Endothelial cell of umbilical vein (primary cell): ENCODE results near the gene GNMT. TPM values are rescaled to one million over a fixed set of nuclear protein-coding genes. Genes with fewer than 3 reads are reported as not detected.

Source experiments
- BruUV-seq: library from RNA; stranded (reverse); fragments of 400-500 nt; replicated peaks from 2 replicates; lab custom pipeline; 2021; lab: Mats Ljungman, UMichigan
- CTCF ChIA-PET: fragments of 300-600, 350-600 bp; sonication (Branson Sonifier 250); formaldehyde crosslinking; loops from one replicate; lab custom pipeline; 2021; ENCODE audit warnings: antibody characterized with exemption, inconsistent platforms; lab: Charles Lee
- POLR2A ChIA-PET: fragments of 300-600, 350-600 bp; sonication (Branson Sonifier 250); formaldehyde crosslinking; loops from one replicate; lab custom pipeline; 2021; ENCODE audit warnings: antibody characterized with exemption, inconsistent platforms; lab: Charles Lee
- DNase-seq: peaks from one replicate; pipeline ENCODE4 v3.0.0-alpha.2; 2011; ENCODE audit warnings: low read depth, low spot score
- FAIRE-seq: peaks from 2 replicates; lab custom pipeline; 2011; peaks lifted over from hg19 to GRCh38; lab: Jason Lieb, UNC
- H2AFZ ChIP-seq: 2 replicates; pipeline ENCODE4 v1.6.0; 2012; ENCODE audit warnings: low read depth, low read length, control low read depth, inconsistent platforms
- H3K27ac ChIP-seq: 2 replicates; pipeline ENCODE4 v1.5.1; 2011; ENCODE audit warnings: low read depth, mild to moderate bottlenecking, control low read depth, low read length, moderate library complexity; ENCODE audit not compliant: insufficient read depth
- H3K27me3 ChIP-seq, 2 experiments: 2 replicates each; pipeline versions ENCODE4 v1.6.0 to v1.6.1; 2011; ENCODE audit warnings: low read length in 2 of 2, mixed read lengths in 1 of 2; ENCODE audit not compliant: control insufficient read depth in 2 of 2, insufficient read depth in 2 of 2
- H3K36me3 ChIP-seq, 2 experiments: 2 replicates in 1 of 2; 3 replicates in 1 of 2; pipeline ENCODE4 v1.5.1; 2011; ENCODE audit warnings: low read length in 2 of 2, mild to moderate bottlenecking in 1 of 2, moderate library complexity in 1 of 2; ENCODE audit not compliant: control insufficient read depth in 2 of 2, insufficient read depth in 2 of 2; ENCODE audit errors: extremely low read depth in 1 of 2
- H3K4me1 ChIP-seq: 3 replicates; pipeline ENCODE4 v1.5.1; 2011; ENCODE audit warnings: mild to moderate bottlenecking, low read length; ENCODE audit not compliant: control insufficient read depth, insufficient read depth; ENCODE audit errors: extremely low read depth
- H3K4me2 ChIP-seq: 2 replicates; pipeline ENCODE4 v1.6.1; 2011; ENCODE audit warnings: low read length, control low read depth, mixed read lengths; ENCODE audit not compliant: insufficient read depth
- H3K4me3 ChIP-seq, 3 experiments: fragments of 200-600 bp in 1 of 3; sonication (generic), shearing (Covaris generic) in 1 of 3; replicated peaks in 1 of 3; 2 replicates each; pipeline ENCODE4 v1.5.1; 2011 to 2016; ENCODE audit warnings: control low read depth in 3 of 3, low read length in 3 of 3, mild to moderate bottlenecking in 2 of 3, inconsistent platforms in 1 of 3, low read depth in 1 of 3, moderate library complexity in 1 of 3; ENCODE audit not compliant: insufficient read depth in 1 of 3
- H3K79me2 ChIP-seq: 2 replicates; pipeline ENCODE4 v1.6.0; 2012; ENCODE audit warnings: low read length, inconsistent platforms; ENCODE audit not compliant: control insufficient read depth, insufficient read depth
- H3K9ac ChIP-seq: replicated peaks from 2 replicates; pipeline ENCODE3; 2011; ENCODE audit warnings: low read length, control low read depth; ENCODE audit not compliant: insufficient read depth; ENCODE audit errors: extremely low read depth
- H3K9me1 ChIP-seq: replicated peaks from 3 replicates; pipeline ENCODE4 v1.6.0; 2011; ENCODE audit warnings: mild to moderate bottlenecking, low read length; ENCODE audit not compliant: control insufficient read depth, insufficient read depth; ENCODE audit errors: extremely low read depth
- H3K9me3 ChIP-seq: replicated peaks from 2 replicates; pipeline ENCODE4 v1.5.1; 2012; ENCODE audit warnings: low read length, inconsistent platforms; ENCODE audit not compliant: control insufficient read depth, insufficient read depth
- H4K20me1 ChIP-seq: replicated peaks from 2 replicates; pipeline ENCODE3; 2011; ENCODE audit warnings: mild to moderate bottlenecking, low read length; ENCODE audit not compliant: control insufficient read depth, insufficient read depth; ENCODE audit errors: extremely low read depth
- POLR2A ChIP-seq: IDR thresholded peaks from 2 replicates; pipeline ENCODE4 v1.6.1; 2012; ENCODE audit warnings: low read depth, mild to moderate bottlenecking, control low read depth, low read length
- dilution Hi-C: fragments of 300-500 bp; cut with MboI; formaldehyde crosslinking; loops from one replicate; pipeline ENCODE4 v1.15.0; 2019; ENCODE audit warnings: low sequenced_read_pairs; ENCODE audit not compliant: extremely low pct_ligation_motif_present
- intact Hi-C: fragments of 100-400 bp; cut with micrococcal nuclease; formaldehyde crosslinking; loops from one replicate; pipeline ENCODE4 v1.10.0; 2022
- polyA plus RNA-seq, 4 experiments: library from polyadenylated mRNA; depleted of rRNA in 3 of 4; stranded (reverse) in 3 of 4; unstranded in 1 of 4; fragments of >200 nt; gene quantifications; 2 replicates each; pipeline versions ENCODE4 v1.2.1 to v1.2.3, GENCODE V29; 2011 to 2012; ENCODE audit warnings: missing spikeins in 1 of 4
- total RNA-seq: library from RNA; stranded (reverse); gene quantifications from 2 replicates; pipeline ENCODE4 v1.2.3, GENCODE V29; 2021
- TF ChIP-seq, protein P1 (sequence below), 2 donors: IDR thresholded peaks; 1 replicate in 1 of 2; 2 replicates in 1 of 2; pipeline ENCODE4 v1.5.1; 2011; ENCODE audit warnings: low read length in 2 of 2, mild to moderate bottlenecking in 2 of 2, moderate library complexity in 2 of 2, control low read depth in 1 of 2, inconsistent platforms in 1 of 2, low read depth in 1 of 2; ENCODE audit not compliant: insufficient read depth in 1 of 2; ENCODE audit errors: extremely low read depth in 1 of 2

GNMT gene
- total and polyA plus RNA-seq, 2 donors (not counting 3 experiments of a cell fraction or from before 2014, with no cell fraction given) = 0.41 to 1.2 TPM

GRCh38 chr6:43013097-43013842 lies 52.7 kb downstream of the GNMT start:
- peaks cover 17% of the 10 kb centered on the region for H3K4me1 ChIP-seq
- H3K9me1 ChIP-seq = no peaks in the 10 kb centered on the region
- H3K9me3 ChIP-seq = no peaks in the 10 kb centered on the region
- H3K36me3 ChIP-seq = peaks cover 10 to 26% of the 10 kb centered on the region in 2 experiments
- H3K9ac ChIP-seq = peak overlapping the region; percentile 49
- peaks cover 34% of the 10 kb centered on the region for H3K79me2 ChIP-seq
- peak overlapping the region; percentile 56 to 87 (median 72) for H3K4me3 ChIP-seq
- intact Hi-C loops (loop anchor here (1.0 to 5.0 kb wide), 2 partner anchors 29 to 51 kb away; partner anchors contain the start of genes GNMT and PPP2R5D), dilution Hi-C loops (no loop called here)
- H4K20me1 ChIP-seq = no peaks in the 10 kb centered on the region
- peak; percentile 21 for FAIRE-seq
- peak overlapping the region; percentile 29 for H3K27ac ChIP-seq
- TF ChIP-seq, protein P1, sequence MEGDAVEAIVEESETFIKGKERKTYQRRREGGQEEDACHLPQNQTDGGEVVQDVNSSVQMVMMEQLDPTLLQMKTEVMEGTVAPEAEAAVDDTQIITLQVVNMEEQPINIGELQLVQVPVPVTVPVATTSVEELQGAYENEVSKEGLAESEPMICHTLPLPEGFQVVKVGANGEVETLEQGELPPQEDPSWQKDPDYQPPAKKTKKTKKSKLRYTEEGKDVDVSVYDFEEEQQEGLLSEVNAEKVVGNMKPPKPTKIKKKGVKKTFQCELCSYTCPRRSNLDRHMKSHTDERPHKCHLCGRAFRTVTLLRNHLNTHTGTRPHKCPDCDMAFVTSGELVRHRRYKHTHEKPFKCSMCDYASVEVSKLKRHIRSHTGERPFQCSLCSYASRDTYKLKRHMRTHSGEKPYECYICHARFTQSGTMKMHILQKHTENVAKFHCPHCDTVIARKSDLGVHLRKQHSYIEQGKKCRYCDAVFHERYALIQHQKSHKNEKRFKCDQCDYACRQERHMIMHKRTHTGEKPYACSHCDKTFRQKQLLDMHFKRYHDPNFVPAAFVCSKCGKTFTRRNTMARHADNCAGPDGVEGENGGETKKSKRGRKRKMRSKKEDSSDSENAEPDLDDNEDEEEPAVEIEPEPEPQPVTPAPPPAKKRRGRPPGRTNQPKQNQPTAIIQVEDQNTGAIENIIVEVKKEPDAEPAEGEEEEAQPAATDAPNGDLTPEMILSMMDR (IDR thresholded peaks at IDR 0.05; ENCODE audit: extremely low read depth in 1 of 2, insufficient read depth in 1 of 2, low read depth in 1 of 2, low read length in 2 of 2) = no peak
- TF ChIP-seq POLR2A = peak; percentile 24
- DNase-seq = no peak
- TSS peak; percentile 80 for BruUV-seq
- H2AFZ ChIP-seq = peak overlapping the region; percentile 84
- H3K4me2 ChIP-seq = peak overlapping the region; percentile 86
- H3K27me3 ChIP-seq = no peaks in the 10 kb centered on the region
- CTCF ChIA-PET = interaction anchor here (0.9 to 8.7 kb wide), 6 partner anchors 25 to 131 kb away, joined by 3 to 55 read pairs (median 4); partner anchors contain the start of genes CUL7 and PEX6
- POLR2A ChIA-PET = interaction anchor here (0.7 to 1.9 kb wide), 8 partner anchors 17 to 84 kb away, joined by 3 to 9 read pairs (median 5); partner anchors contain the start of genes CNPY3, CUL7, KLC4 and MRPL2

Other genes with a start within 250 kb of the GNMT start
- 0.40 and 0.48 TPM in 2 replicates for gene PRPH2, start 238.2 kb upstream of the GNMT start, total RNA-seq
- 0.32 and 0.46 TPM in 2 replicates for gene PRPH2, start 238.2 kb upstream of the GNMT start, polyA plus RNA-seq
- gene TBCC, start 214.7 kb upstream of the GNMT start, total RNA-seq = 17.1 and 19.1 TPM in 2 replicates
- 13.5 and 15.9 TPM in 2 replicates for gene TBCC, start 214.7 kb upstream of the GNMT start, polyA plus RNA-seq
- gene BICRAL, start 178.7 kb upstream of the GNMT start, total RNA-seq = 6.8 and 7.1 TPM in 2 replicates
- gene BICRAL, start 178.7 kb upstream of the GNMT start, polyA plus RNA-seq = 5.6 and 5.8 TPM in 2 replicates
- gene RPL7L1, start 81.1 kb upstream of the GNMT start, total RNA-seq = 94.4 and 103 TPM in 2 replicates
- 31.1 and 36.9 TPM in 2 replicates for gene RPL7L1, start 81.1 kb upstream of the GNMT start, polyA plus RNA-seq
- gene PTCRA, start 44.7 kb upstream of the GNMT start, total RNA-seq = not detected in 2 replicates
- gene PTCRA, start 44.7 kb upstream of the GNMT start, polyA plus RNA-seq = 0.13 TPM in 1 of 2 replicates, not detected in the other
- 43.3 and 53.1 TPM in 2 replicates for gene CNPY3, start 31.3 kb upstream of the GNMT start, total RNA-seq
- 40.8 and 46.4 TPM in 2 replicates for gene CNPY3, start 31.3 kb upstream of the GNMT start, polyA plus RNA-seq
- 9.9 and 18.1 TPM in 2 replicates for gene PEX6, start 18.4 kb downstream of the GNMT start, total RNA-seq
- 10.8 and 11.2 TPM in 2 replicates for gene PEX6, start 18.4 kb downstream of the GNMT start, polyA plus RNA-seq
- gene PPP2R5D, start 23.8 kb downstream of the GNMT start, total RNA-seq = 45.5 and 51.0 TPM in 2 replicates
- 58.9 and 60.2 TPM in 2 replicates for gene PPP2R5D, start 23.8 kb downstream of the GNMT start, polyA plus RNA-seq
- gene MEA1, start 53.2 kb downstream of the GNMT start, total RNA-seq = 55.6 and 62.5 TPM in 2 replicates
- 68.0 and 69.5 TPM in 2 replicates for gene MEA1, start 53.2 kb downstream of the GNMT start, polyA plus RNA-seq
- gene KLHDC3, start 53.5 kb downstream of the GNMT start, total RNA-seq = 84.6 and 84.8 TPM in 2 replicates
- 120 and 130 TPM in 2 replicates for gene KLHDC3, start 53.5 kb downstream of the GNMT start, polyA plus RNA-seq
- gene RRP36, start 60.9 kb downstream of the GNMT start, total RNA-seq = 103 TPM in 2 replicates
- gene RRP36, start 60.9 kb downstream of the GNMT start, polyA plus RNA-seq = 35.9 and 40.2 TPM in 2 replicates
- gene CUL7, start 93.1 kb downstream of the GNMT start, total RNA-seq = 29.4 and 29.7 TPM in 2 replicates
- 33.7 and 35.4 TPM in 2 replicates for gene CUL7, start 93.1 kb downstream of the GNMT start, polyA plus RNA-seq
- gene MRPL2, start 98.7 kb downstream of the GNMT start, total RNA-seq = 59.7 and 63.6 TPM in 2 replicates
- gene MRPL2, start 98.7 kb downstream of the GNMT start, polyA plus RNA-seq = 37.6 and 43.1 TPM in 2 replicates
- 26.8 and 26.9 TPM in 2 replicates for gene KLC4, start 98.9 kb downstream of the GNMT start, total RNA-seq
- gene KLC4, start 98.9 kb downstream of the GNMT start, polyA plus RNA-seq = 17.4 and 17.7 TPM in 2 replicates
- gene PTK7, start 115.6 kb downstream of the GNMT start, total RNA-seq = 65.3 and 65.6 TPM in 2 replicates
- gene PTK7, start 115.6 kb downstream of the GNMT start, polyA plus RNA-seq = 41.9 and 44.6 TPM in 2 replicates
- 34.4 and 36.2 TPM in 2 replicates for gene SRF, start 210.5 kb downstream of the GNMT start, total RNA-seq
- gene SRF, start 210.5 kb downstream of the GNMT start, polyA plus RNA-seq = 55.8 and 61.5 TPM in 2 replicates
- gene CUL9, start 221.4 kb downstream of the GNMT start, total RNA-seq = 43.9 and 46.0 TPM in 2 replicates
- 36.5 and 38.7 TPM in 2 replicates for gene CUL9, start 221.4 kb downstream of the GNMT start, polyA plus RNA-seq